ENCODE data around the gene PTPN9.
"Not testable (repeated sequence)": the region's sequence is repeated elsewhere in the genome, so short reads cannot be mapped to it uniquely, and the experiment has no call there.

Gene PTPN9

GRCh38 chr15:75578948-75579920 lies at the start of gene PTPN9:
PTPN9 (minus strand) TSS chr15:75579315; CDS start chr15:75578776, 539 bp downstream.
- DNase-seq, result peak; percentile 57

DNA sequence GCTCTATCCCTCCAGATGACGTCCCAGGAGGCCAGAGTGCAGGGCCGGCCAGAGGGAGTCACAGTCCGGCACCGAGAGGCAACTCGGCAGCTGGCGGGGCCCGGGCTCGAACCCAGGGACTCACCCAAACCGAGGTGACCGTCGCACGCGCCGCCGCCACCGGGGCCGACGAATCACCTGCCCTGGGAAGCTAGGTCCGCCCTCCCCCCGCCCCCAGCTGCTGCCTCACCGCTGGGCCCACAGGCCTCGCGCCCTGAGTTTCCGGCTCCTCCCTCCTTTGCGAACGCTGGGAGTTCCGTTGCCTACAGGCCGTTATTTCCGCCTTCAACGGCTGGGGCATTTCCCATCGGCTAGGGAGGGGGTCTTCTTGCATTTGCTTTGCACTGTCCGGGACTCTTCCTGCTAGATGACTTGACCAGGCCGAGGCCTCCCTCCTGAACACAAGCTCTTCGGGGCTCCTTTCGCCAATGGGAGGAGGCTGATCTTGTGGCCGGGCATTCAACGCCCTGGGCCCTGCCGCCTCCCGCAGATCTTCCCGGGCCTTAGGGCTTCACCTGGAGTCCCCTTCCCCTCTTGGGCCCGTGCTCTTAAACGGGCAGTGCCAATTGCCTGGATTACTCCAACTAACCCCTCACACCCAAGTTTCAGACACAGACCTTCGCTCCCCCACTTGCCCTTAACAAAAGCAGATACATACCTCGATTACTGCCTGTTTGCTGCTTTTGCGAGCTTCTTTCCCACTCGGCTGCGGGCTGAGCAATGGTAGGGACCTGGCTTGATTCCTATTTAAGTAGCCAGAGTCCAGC lies 46.6 kb upstream of the PTPN9 start, which contains the start of gene SNUPN:
SNUPN (minus strand) TSS at position 184 of the 806 bp plus-strand sequence. CDS start 4,674 bp downstream, outside the sequence.
- DNase-seq, result no peak

- no peak for DNase-seq
These were observed 43.4 kb upstream of the PTPN9 start for GRCh38 chr15:75622505-75622904.

DNA sequence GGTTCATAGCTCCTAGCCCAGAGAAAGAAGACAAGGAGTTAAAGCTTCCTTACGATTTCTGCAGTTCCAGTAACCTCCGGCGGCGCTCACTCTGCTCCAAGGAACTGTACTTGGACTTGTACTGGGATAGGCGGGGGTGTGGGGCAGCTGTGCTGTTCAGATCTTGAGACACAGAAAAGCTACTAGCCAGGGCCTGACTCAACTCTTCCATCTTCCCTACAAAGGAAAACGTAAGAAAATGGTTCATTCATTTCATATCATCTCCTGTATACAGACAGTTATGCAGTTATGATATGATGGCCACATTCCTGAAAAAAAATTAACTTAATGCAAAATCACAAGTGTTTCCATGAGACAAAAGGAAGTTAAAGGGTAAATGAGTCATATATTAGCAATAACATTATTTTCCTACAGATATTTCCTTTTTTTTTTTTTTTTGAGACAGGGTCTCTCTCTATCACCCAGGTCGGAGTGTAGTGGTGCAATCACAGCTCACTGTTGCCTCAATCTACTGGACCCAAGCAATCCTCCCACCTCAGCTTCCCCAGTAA lies 41.8 kb upstream of the PTPN9 start:
- DNase-seq, result no peak

- no peak for DNase-seq
These were observed 41.1 kb upstream of the PTPN9 start for GRCh38 chr15:75620058-75620820.

- DNase-seq, result no peak
These were observed 37.7 kb upstream of the PTPN9 start for GRCh38 chr15:75616766-75617165.

GRCh38 chr15:75606711-75607699 lies 27.9 kb upstream of the PTPN9 start:
- no peak for DNase-seq

DNA sequence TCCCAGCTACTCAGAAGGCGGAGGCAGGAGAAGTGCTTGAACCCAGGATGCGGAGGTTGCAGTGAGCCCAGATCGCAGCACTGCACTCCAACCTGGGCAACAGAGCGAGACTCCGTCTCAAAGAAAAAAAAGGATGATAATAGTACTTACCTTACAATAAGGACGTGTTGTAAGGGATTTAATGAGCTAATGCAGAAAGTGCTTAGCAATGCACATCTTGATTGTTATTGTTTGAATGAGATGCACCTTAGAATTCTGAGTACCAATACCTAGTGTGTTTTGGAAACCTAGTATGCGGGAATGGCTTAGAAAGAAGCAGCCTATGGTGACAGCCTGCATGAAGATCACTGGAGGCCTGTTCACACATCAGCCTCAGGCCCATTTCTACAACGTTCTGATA lies 26.9 kb upstream of the PTPN9 start:
- DNase-seq, result no peak

DNA sequence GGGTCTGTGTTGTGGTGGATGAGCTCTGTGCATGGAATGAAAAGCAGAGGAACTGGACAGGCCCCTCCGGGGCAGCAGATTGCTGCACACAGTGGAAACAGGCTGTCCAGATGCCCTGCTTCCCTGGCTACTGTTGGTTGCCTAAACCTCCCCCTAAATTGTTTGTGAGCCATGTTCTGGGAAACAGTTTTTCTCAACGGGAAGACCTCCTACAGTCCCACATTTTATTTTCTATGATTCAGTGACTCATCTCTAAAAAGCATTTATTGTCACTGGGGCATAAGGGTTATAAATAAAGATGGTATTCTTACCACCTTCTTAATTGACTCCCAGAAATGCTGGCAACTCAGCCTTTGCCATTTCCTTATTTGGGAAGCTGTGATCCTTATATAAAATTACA lies 20.3 kb upstream of the PTPN9 start:
- DNase-seq, result no peak

GRCh38 chr15:75598361-75598760 lies 19.2 kb upstream of the PTPN9 start:
- no peak for DNase-seq

- DNase-seq, result no peak
These were observed 18.7 kb upstream of the PTPN9 start for GRCh38 chr15:75597667-75598341.

- no peak for DNase-seq
These were observed 17.7 kb upstream of the PTPN9 start for GRCh38 chr15:75596703-75597345.

- no peak for DNase-seq
These were observed 15.2 kb upstream of the PTPN9 start for GRCh38 chr15:75594276-75594675.

DNA sequence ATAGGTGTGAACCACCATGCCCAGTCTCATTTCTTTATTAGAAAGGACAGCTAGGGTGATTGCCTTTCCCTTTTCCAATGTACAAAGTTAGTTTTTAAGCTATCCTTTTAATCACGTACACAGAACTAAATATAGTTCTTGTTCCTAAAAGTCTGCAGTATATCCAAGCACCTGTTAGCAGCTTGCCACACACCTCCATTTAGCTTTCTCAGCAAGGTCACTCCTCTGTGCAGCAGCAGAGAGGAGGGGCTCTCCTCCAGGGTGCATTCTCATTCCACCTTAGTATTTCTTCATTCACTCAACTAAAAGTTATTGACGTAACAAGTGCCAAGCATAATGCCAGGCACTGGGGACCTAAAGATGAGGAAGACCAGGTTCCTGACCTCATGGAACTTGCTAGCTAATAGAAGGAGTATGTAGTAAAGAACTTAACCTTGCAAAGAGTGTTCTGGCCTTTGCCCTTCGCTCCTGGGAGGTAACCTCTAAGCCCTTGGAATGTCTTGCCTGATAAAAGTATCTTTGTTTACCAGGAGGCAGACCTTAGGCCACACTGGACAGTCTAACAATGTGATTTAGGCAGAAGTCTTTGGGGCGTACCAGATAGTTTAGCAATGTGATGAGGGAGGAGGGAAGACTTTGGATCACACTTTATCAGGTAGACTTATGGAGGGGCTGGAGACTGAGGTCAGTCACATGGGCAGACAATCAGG lies 12.7 kb upstream of the PTPN9 start:
- DNase-seq, result no peak

GRCh38 chr15:75590239-75590638 lies 11.1 kb upstream of the PTPN9 start:
- DNase-seq, result no peak

DNA sequence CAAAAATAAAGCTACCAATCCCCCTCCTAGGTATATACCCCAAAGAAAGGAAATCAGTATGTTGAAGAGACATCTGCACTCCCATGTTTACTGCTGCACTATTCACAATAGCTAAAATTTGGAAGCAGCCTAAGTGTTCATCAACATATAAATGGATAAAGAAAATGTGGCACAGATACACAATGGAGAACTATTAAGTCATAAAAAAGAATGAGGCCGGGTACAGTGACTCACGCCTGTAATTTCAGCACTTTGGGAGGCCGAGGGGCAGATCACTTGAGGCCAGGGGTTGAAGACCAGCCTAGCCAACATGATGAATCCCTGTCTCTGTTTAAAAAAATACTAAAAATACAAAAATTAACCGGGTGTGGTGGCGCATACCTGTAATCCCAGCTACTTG lies 10.0 kb upstream of the PTPN9 start:
- DNase-seq, result no peak

DNA sequence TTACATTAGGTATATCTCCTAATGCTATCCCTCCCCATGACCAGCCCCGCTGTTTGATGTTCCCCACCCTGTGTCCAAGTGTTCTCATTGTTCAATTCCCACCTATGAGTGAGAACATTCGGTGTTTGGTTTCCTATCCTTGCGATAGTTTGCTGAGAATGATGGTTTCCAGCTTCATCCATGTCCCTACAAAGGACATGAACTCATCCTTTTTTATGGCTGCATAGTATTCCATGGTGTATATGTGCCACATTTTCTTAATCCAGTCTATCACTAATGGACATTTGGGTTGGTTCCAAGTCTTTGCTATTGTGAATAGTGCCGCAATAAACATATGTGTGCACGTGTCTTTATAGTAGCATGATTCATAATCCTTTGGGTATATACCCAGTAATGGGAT lies 7.3 kb upstream of the PTPN9 start:
- not testable (repeated sequence) for DNase-seq

- no peak for DNase-seq
These were observed 5.0 kb upstream of the PTPN9 start for GRCh38 chr15:75584121-75584520.

DNA sequence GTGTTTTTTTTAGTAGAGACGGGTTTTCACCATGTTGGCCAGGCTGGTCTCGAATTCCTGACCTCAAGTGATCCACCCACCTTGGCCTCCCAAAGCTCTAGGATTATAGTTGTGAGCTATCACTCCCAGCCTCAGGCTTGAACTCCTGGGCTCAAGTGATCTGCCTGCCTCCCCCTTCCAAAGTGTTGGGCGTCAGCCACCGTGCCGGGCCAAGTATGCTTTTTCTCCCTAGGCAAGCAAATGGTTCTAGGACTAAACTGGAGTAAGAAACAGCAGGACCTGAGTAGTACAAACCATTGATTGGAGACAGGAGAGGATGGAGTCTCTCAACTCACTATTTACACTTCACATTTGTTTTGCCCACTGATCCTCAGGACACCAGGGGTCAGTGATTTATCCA lies 4.6 kb upstream of the PTPN9 start:
- no peak for DNase-seq
